MM.1S (cell line): ENCODE data around the gene CDH4.

Experiments used
- DNase-seq: peaks from one replicate; pipeline ENCODE4 v3.0.0-alpha.2; 2015
- H2AFZ ChIP-seq: fragments of 300-600 bp; sonication (generic); 2 replicates; pipeline ENCODE4 v1.6.0; 2016; ENCODE audit warnings: antibody characterized with exemption, low read length
- H3F3A ChIP-seq: fragments of 300-600 bp; sonication (generic); 2 replicates; pipeline ENCODE4 v1.6.1; 2016; ENCODE audit warnings: mild to moderate bottlenecking, antibody characterized with exemption, low read length, moderate library complexity, mixed read lengths; ENCODE audit not compliant: insufficient read depth
- H3K27ac ChIP-seq: fragments of 300-600 bp; sonication (generic); 2 replicates; pipeline ENCODE4 v1.5.1; 2016; ENCODE audit warnings: mild to moderate bottlenecking, low read length
- H3K27me3 ChIP-seq: fragments of 300-600 bp; sonication (generic); replicated peaks from 2 replicates; pipeline ENCODE4 v1.6.0; 2016; ENCODE audit warnings: low read length; ENCODE audit not compliant: insufficient read depth
- H3K36me3 ChIP-seq: fragments of 300-600 bp; sonication (generic); replicated peaks from 2 replicates; pipeline ENCODE4 v1.6.1; 2016; ENCODE audit warnings: mild to moderate bottlenecking, low read length, mixed read lengths; ENCODE audit not compliant: insufficient read depth
- H3K4me1 ChIP-seq: fragments of 300-600 bp; sonication (generic); 2 replicates; pipeline ENCODE4 v1.6.1; 2016; ENCODE audit warnings: low read length, mixed read lengths
- H3K4me2 ChIP-seq: fragments of 300-600 bp; sonication (generic); 2 replicates; pipeline ENCODE4 v1.6.0; 2016; ENCODE audit warnings: low read depth, low read length
- H3K4me3 ChIP-seq: fragments of 300-600 bp; sonication (generic); 2 replicates; pipeline ENCODE4 v1.5.1; 2016; ENCODE audit warnings: low read length, mixed read lengths
- H3K79me2 ChIP-seq: fragments of 300-600 bp; sonication (generic); 2 replicates; pipeline ENCODE4 v1.6.1; 2016; ENCODE audit warnings: mixed run types, low read length, mixed read lengths
- H3K9ac ChIP-seq: fragments of 300-600 bp; sonication (generic); 2 replicates; pipeline ENCODE4 v1.6.1; 2016; ENCODE audit warnings: low read length, mixed read lengths
- H3K9me2 ChIP-seq: fragments of 300-600 bp; sonication (generic); replicated peaks from 2 replicates; pipeline ENCODE4 v1.6.1; 2016; ENCODE audit warnings: mild to moderate bottlenecking, low read length, mixed read lengths; ENCODE audit not compliant: insufficient read depth
- H3K9me3 ChIP-seq: fragments of 300-600 bp; sonication (generic); replicated peaks from 2 replicates; pipeline ENCODE4 v1.6.1; 2016; ENCODE audit warnings: mild to moderate bottlenecking, low read length, mixed read lengths; ENCODE audit not compliant: insufficient read depth
- H4K20me1 ChIP-seq: fragments of 300-600 bp; sonication (generic); 2 replicates; pipeline ENCODE4 v1.6.1; 2016; ENCODE audit warnings: mild to moderate bottlenecking, low read length, moderate library complexity, mixed read lengths; ENCODE audit not compliant: insufficient read depth
- CTCF ChIP-seq: fragments of 300-600 bp; sonication (generic); IDR thresholded peaks from 2 replicates; pipeline ENCODE4 v1.5.1; 2016; ENCODE audit warnings: antibody characterized with exemption, low read length, mixed read lengths
- EZH2 ChIP-seq: fragments of 300-600 bp; sonication (generic); optimal IDR thresholded peaks from 2 replicates; pipeline ENCODE3; 2017; ENCODE audit warnings: low read depth, mild to moderate bottlenecking, antibody characterized with exemption, low read length, mixed read lengths
- EZH2phosphoT487 ChIP-seq: fragments of 300-600 bp; sonication (generic); IDR thresholded peaks from 2 replicates; pipeline ENCODE4 v1.6.1; 2018; ENCODE audit warnings: antibody characterized with exemption, low read length

CDH4 gene

GRCh38 chr20:61604549-61604948 lies 352.5 kb downstream of the CDH4 start:
- Histone ChIP-seq H3K4me1 (no peaks in the 10 kb centered on the region), H4K20me1 (no peaks in the 10 kb centered on the region), H3K9me2 (no peaks in the 10 kb centered on the region), H2AFZ (no peak overlapping the region), H3K4me3 (no peak overlapping the region), H3K79me2 (no peaks in the 10 kb centered on the region), H3K27ac (no peak overlapping the region), H3K27me3 (peaks cover 54% of the 10 kb centered on the region), H3K4me2 (no peak overlapping the region), H3K36me3 (no peaks in the 10 kb centered on the region), H3K9ac (no peak overlapping the region), H3F3A (no peaks in the 10 kb centered on the region), H3K9me3 (no peaks in the 10 kb centered on the region)
- DNase-seq: no peak
- TF ChIP-seq EZH2phosphoT487 (no peak), EZH2 (no peak), CTCF (no peak)

GRCh38 chr20:61605283-61605682 lies 353.2 kb downstream of the CDH4 start:
- Histone ChIP-seq H4K20me1 (no peaks in the 10 kb centered on the region), H3K4me1 (no peaks in the 10 kb centered on the region), H3K9me2 (no peaks in the 10 kb centered on the region), H3K27me3 (peaks cover 52% of the 10 kb centered on the region), H2AFZ (no peak overlapping the region), H3F3A (no peaks in the 10 kb centered on the region), H3K4me3 (no peak overlapping the region), H3K27ac (no peak overlapping the region), H3K36me3 (no peaks in the 10 kb centered on the region), H3K79me2 (no peaks in the 10 kb centered on the region), H3K9me3 (no peaks in the 10 kb centered on the region), H3K9ac (no peak overlapping the region), H3K4me2 (no peak overlapping the region)
- DNase-seq: no peak
- TF ChIP-seq EZH2: no peak
- TF ChIP-seq CTCF: no peak
- TF ChIP-seq EZH2phosphoT487: no peak

GRCh38 chr20:61605862-61606557 lies 353.9 kb downstream of the CDH4 start:
- Histone ChIP-seq H3K27me3 (peaks cover 45% of the 10 kb centered on the region), H3K9me2 (no peaks in the 10 kb centered on the region), H2AFZ (no peak overlapping the region), H3K9ac (no peak overlapping the region), H3K4me3 (no peak overlapping the region), H3K4me1 (no peaks in the 10 kb centered on the region), H3K79me2 (no peaks in the 10 kb centered on the region), H3K27ac (no peak overlapping the region), H3K9me3 (no peaks in the 10 kb centered on the region), H3K36me3 (no peaks in the 10 kb centered on the region), H3F3A (no peaks in the 10 kb centered on the region), H3K4me2 (no peak overlapping the region), H4K20me1 (no peaks in the 10 kb centered on the region)
- DNase-seq: no peak
- no peak for TF ChIP-seq CTCF
- TF ChIP-seq EZH2: no peak
- no peak for TF ChIP-seq EZH2phosphoT487
